GM20431 (cell line): Measurements from ENCODE around the gene HTR3B.
"Not testable (repeated sequence)": the region's sequence is repeated elsewhere in the genome, so short reads cannot be mapped to it uniquely, and the experiment has no call there.

ENCODE experiments used
- in situ Hi-C: fragments of 300-500 bp; cut with MseI, MboI; formaldehyde crosslinking; loops from one replicate; pipeline ENCODE4 v1.15.0; 2020; ENCODE audit warnings: low sequenced_read_pairs; ENCODE audit not compliant: unreplicated experiment

HTR3B gene

DNA sequence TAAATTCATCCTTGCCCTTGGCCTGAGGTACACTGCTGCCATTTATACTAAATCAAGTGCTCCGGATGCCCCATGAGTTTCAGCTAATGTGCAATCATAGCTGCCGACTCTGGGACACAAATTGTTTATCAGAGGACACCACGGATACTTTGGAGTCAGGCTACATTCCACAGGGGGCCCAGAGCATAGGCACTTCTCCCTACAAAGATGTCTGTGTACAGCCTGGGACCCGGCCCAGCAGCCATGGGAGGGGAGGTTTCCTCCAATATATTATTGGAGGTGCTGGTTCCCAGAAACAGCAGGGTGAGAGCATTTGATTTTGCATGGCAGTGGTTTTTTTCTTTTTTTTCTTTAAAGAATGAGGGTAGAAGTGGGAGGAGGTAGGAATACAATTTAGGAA lies 31.3 kb downstream of the HTR3B start:
- in situ Hi-C loops: no loop called here

DNA sequence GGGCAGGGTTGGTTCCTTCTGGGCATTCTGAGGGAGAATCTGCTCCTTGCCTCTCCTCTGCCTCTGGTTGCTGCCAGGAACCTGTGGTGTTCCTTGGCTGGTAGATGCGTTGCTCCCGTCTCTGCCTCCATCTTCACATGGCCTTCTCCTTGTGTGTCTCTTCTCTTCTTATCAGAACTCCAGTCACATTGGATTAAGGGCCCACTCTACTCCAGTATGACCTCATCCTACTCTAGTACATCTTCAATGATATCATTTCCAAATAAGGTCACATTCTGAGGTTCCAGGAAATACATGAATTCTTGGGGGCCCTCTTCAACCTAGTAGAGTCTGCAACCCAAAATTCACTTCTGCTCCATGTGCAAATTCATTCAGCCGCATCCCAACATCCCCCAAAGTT lies 33.3 kb downstream of the HTR3B start:
- in situ Hi-C loops: no loop called here

DNA sequence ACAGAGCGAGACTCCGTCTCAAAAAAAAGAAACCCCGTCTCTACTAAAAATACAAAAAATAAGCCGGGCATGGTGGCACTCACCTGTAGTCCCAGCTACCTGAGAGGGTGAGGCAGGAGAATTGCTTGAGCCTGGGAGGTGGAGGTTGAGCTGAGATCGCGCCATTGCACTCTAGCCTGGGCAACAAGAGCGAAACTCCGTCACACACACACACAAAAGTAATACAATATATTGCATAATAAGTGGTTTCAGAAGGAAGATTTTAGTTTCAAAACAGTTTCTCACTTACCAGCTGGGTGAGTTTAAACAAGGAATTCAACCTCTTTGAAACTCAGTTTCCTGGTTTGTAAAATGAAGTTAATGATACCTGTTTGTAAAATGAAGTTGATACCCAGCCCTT lies 37.7 kb downstream of the HTR3B start:
- in situ Hi-C loops: no loop called here

DNA sequence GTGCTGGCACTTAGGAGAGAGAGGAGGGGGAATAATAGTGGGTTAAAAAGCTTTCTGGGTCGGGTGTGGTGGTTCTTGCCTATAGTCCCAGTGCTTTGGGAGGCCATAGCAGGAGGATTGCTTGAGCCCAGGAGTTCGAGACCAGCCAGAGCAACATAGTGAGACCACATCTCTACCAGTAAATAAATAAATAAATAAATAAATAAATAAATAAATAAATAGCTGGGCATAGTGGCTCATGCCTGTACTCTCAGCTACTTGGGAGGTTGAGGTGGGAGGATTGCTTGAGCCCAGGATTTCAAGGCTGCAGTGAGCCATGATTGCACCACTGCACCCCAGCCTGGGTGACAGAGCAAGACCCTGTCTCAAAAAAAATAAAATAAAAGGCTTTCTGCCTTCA lies 41.6 kb downstream of the HTR3B start:
- in situ Hi-C loops: not testable (repeated sequence)

DNA sequence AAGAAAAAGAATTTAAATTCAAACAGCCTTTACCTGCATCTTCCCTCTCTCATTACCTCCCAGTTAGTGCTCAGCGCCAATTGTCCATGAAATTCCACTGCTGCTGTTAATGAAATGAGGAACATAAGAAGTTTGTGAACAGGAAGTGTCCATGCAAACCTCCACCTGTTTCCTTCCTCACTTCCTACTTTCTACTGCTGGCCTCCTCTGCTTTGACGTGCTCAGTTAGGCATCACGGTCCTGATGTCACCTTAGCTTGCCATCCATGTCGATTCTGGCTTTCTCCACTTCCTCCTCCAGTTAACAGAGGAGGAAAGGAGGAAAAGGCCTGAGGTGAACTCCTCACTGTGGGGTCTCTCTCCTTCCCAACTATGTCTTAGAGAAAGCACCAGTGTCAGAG lies 43.4 kb downstream of the HTR3B start:
- in situ Hi-C loops: no loop called here

DNA sequence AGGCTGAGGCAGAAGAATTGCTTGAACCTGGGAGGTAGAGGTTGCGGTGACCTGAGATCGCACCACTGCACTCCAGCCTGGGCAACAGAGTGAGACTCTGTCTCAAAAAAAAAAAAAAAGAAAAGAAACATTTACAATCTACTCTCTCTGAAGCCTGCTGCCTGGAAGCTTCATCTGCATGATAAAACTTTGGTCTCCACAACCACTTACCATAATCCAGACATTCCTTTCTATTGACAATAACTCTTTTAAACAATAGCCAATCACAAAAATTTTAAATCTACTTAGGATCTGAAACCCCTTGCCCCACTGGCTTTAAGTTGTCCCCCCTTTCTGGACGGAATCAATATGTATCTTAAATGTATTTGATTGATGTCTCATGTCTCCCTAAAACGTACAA lies 45.3 kb downstream of the HTR3B start:
- in situ Hi-C loops: no loop called here

DNA sequence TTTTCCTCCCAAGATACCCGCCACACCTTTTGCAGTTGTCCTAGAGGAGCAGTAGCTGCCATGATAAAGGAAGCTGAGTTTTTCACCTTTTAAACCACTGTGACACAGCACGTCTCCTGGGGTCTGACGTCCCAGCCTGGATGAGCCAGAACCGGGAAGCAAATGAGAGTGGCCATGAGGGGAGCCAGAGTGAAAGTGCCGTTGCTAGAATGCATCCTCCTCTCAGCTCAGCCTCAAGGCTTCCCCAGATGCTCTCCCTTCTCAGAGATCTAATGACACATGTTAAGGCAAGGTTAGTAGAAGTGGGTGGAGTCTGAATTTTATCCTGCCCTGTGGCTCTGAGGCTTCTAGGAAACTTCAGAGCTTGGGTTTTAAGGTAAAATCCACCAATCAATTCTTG lies 46.9 kb downstream of the HTR3B start:
- in situ Hi-C loops: no loop called here

DNA sequence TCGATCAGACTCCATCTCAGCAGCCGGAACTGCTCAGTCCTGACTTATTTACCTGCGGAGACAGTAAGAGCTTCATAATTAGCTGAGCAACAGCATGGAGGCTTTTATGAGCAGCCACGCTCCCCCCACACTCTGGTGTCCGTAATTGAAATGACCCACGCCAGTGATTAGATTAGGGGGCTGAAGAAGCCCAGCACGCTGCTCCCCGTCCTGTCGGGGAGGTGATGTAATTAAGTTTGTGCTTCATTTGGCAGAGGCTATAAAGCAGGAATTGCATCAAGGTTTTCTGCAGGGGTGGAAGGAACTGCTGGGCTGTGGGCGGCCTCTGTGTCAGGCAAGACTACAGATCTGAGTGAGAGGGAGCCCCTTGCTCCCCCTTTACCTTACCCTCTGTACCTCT lies 47.5 kb downstream of the HTR3B start:
- in situ Hi-C loops: no loop called here

DNA sequence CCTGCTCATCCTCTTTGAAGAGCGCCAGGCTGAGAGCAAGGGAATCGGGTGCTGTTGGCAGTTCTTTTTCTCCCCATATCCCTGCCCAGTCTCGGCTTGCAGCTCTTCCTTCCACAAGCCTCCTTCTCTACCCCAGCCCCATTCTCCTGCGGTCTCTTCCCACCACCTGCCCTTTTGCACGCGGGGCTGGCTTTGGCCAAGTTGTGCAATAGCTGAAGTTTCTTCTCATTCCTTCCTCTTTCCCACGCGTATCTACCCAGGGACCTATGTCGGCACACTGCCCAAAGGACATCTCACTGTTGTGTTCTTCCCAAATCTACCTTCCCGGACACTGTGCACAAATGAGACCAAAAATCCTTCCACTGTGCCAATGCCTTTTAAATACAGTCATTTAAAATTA lies 48.0 kb downstream of the HTR3B start:
- in situ Hi-C loops: no loop called here

DNA sequence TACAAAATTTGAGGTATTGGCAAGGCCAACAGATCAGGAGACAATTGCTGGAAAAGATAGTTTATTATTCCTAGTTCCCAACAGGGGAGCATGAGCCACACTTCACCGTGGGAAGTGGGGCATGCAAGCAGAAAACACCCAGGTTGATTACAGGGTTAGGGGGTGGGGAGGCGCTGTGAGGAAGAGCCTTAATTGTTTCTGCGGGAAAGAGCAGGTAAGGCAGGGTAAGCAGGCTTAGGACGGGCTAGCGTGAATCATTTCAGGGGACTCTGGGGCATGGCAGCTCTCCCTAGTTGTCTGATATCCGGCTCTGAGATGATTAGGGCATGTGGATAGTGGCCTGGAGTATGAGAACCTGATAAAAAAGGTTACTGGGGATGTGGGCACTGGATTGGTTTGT lies 49.6 kb downstream of the HTR3B start:
- in situ Hi-C loops: no loop called here

DNA sequence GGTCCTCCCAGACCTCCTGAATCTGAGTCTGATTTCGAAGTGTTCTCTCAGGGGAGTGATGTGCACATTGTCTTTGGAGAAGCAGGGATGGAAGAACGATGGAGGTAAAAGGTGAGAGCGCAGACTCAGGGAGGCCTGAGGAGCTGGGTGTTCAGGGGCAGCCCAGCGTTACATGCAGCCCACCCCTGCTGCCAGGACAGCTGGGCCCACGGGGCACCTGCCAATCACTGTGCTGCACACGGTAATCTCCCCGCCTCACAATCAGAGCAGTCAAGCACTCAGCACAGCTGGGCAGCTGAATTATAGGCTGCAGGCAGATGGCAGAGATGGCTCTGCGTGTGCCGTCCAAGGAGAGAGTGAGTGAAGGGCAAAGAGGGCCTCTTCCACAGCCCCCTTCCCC lies 52.4 kb downstream of the HTR3B start:
- in situ Hi-C loops: no loop called here

DNA sequence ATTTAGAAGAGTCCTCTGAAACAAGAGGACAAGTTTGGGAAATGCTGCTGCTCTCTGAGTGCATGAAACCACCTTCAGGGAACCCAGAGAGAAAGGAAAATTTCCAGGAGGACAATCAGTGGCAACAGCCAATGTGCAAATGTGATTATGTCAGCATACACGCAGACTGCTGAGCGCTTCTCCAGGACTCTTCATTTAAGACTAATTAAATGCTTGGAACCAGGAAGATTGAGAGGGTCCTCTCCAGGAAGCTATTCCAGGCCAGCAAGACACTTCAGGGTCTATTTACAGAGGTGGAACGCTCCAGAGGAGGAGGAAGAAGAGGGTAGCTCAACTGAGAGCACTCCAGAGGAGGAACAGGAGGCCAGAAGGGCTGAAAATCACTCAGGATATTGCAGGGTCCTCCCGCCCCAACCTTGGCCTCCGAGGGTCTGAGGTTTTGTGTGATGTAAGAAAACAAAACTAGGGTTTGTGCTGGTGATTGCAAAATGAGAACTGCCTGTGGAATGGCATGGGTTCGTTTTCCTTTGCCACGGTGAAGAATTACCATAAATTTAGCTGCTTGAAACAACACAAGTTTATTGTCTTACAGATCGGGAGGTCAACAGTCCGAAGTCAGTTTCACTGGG lies 56.2 kb downstream of the HTR3B start:
- in situ Hi-C loops: no loop called here

DNA sequence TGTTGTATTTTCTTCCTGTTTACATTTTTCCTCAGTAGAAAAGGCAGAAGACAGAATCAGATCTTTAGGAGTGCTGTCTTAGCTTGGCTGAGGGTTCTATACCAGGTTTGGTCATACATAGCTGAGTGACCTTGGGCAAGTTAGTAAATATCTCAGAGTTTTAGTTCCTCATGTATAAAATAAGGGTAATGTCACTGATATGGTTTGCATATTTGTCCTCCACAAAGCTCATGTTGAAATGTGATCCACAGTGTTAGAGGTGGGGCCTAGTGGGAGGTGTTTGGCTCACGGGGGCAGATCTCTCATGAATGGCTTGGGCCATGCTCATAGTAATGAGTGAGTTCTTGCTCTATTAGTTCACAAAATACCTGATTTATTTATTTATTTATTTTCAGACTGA lies 62.8 kb downstream of the HTR3B start:
- in situ Hi-C loops: no loop called here

DNA sequence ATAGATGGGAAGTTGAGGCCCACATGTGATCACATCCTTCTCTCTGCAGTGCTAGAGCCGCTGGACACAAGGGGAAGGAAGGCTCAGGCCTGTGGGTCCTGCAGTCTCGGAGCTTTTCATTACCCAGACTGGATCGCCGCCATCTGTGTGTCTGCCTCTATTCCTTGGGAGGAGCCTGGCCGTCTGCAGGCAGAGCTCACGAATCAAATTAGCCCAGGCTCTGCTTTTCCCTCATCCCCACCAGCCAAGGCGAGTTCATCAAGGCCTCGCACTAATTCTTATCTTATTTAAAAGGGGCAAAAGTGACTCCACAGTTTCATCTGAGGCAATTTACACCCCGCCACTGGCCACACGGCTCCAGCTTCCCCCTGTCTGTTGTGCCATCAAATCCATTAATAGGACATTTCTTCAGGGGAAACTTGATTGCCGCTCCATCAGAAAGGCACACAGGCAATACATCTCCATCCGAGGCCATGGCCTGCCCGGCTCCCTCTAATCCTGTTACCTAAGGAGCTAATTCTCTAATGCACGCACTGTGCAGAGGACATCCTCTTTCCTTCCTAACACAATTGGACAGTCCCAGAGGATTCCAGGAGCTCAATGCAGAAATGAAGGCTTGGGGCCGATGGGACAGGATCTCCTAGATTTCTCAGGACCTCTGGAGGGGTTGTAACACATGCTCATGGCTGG lies 67.1 kb downstream of the HTR3B start:
- in situ Hi-C loops: no loop called here

DNA sequence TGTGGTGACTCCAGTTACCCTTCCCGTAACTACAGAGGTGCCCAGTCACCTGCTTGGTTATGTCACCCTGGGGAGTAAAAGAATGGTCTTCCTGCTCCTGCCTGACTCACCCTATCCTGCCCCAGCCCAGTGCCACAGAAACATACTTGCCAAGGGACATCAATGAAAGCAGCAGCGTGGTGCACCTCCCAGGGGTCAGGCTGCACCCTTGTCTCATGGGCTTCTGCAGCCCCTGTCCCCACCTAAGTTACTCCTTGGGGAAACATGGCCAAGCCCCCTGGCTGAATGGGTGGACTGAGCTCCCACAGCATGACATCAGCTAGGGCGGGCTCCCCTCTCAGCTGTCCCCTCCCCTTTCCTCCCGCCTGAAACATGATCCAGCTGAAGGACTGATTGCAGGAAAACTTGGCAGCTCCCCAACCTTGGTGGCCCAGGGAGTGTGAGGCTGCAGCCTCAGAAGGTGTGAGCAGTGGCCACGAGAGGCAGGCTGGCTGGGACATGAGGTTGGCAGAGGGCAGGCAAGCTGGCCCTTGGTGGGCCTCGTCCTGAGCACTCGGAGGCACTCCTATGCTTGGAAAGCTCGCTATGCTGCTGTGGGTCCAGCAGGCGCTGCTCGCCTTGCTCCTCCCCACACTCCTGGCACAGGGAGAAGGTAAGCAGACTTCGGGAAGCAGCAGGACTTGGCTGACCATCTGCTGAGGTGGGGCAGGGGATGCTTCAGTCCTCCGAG lies 70.3 kb downstream of the HTR3B start, which contains the start of gene HTR3A:
HTR3A (plus strand) TSS at position 368 of the 730 bp plus-strand sequence; CDS start at position 586, 218 bp downstream.
- in situ Hi-C loops: loop anchor here (25.0 kb wide), 1 partner anchor 287 kb away; no protein-coding TSS in a partner anchor

DNA sequence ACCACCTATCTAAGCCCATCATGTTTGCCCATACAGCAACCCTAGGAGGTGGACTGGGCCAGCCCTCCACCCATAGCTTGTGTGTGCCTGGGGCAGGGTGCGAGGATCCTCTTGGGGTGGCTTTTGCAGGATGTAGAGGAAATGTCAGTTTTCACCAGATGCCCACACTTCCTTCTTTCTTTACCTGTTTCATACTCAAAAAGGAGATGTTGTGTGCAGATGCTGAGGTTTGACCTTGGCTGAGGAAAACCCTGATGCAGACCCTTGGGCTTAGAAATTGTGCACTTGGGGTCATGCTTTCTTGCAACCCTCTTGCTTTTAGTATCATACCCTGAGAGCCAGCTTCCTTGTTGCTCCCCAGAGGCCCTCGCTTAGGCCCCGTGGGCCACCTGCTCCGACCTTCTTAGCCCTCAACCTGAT lies 72.5 kb downstream of the HTR3B start:
- in situ Hi-C loops: loop anchor here (25.0 kb wide), 1 partner anchor 285 kb away; no protein-coding TSS in a partner anchor

DNA sequence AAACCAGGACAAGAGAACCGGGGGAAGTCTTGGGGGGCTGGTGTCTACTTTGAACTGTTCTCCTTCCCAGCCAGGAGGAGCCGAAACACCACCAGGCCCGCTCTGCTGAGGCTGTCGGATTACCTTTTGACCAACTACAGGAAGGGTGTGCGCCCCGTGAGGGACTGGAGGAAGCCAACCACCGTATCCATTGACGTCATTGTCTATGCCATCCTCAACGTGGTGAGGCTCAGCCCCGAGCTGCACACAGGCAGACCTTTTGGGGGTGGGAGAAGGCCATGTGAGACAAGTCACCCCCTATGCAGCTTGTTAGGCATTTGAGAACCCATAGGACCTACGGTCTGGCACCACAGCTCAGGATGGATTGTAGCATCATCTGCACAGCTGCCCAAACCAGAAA lies 73.1 kb downstream of the HTR3B start:
- in situ Hi-C loops: loop anchor here (25.0 kb wide), 1 partner anchor 285 kb away; no protein-coding TSS in a partner anchor

DNA sequence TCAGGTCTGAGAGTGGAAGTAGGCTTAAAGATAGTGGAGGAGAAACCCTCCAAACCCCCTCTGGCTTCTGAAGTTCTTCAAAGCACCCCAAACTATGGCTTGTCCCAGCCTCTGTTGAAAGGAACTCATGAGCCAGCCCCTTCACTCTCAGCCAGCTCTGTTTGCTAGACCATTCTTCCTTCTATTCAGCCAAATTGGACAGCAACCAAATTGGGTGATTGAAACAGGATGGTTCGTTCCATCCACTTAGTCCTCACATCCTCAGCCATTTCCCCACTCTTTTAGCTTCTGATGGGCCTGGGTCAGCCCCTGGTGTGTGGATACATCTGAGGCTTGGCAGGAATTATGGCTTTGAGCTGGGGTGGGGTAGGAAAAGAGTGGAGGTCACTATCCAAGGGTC lies 74.8 kb downstream of the HTR3B start:
- in situ Hi-C loops: loop anchor here (25.0 kb wide), 1 partner anchor 283 kb away; no protein-coding TSS in a partner anchor

DNA sequence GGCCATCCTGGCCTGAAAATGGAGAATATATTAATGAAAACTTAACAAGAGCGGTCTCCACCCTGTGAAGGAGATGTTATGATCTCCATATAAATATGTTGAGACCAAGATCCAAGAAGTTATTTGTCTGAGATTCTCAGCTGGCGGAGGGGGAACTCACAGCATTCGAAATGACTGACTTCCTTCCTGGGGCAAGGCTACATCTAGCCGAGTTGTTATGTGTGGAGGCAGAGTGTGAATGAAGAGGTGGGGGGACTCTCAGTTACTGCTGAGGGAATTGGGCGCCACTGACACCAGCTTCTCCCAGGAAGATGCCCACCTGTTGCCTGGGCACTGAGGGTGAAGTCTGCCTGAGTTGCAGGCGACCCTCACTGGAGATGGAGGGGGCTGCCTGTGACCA lies 76.2 kb downstream of the HTR3B start:
- in situ Hi-C loops: loop anchor here (25.0 kb wide), 1 partner anchor 282 kb away; no protein-coding TSS in a partner anchor

DNA sequence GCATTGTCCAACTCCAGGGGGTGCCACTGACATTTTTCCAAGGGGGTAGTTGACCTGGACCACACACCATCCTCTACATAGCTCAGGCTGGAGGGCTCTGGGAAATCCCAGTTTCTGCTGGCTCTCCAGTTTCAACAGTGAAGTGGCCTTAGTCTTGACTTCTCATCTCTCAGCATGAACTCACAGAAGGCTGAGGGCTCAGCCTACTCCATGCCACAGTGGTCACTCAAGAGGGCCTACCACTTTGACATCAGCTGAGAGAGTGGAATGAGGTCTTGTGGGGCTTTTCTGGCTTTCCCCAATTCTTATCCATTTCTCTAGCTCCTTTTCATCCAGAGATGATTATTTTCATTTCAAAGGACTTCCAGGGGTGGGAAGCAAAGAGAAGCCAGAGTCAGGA lies 77.7 kb downstream of the HTR3B start:
- in situ Hi-C loops: loop anchor here (25.0 kb wide), 1 partner anchor 280 kb away; no protein-coding TSS in a partner anchor

DNA sequence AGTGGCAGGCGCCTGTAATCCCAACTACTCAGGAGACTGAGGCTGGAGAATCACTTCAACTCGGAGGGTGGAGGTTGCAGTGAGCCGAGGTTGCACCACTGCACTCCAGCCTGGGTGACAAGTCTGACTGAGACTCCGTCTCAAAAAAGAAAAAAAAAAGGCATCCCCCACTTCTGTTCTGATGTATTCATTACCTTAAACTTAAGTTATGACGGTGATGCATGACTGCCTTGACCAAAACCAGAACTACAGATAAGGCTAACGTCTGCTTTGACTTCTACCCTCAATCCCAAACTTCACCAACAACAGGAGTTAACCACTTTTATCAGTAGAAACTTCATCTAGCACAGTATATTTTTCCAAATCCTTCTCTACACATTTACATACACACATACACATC lies 80.2 kb downstream of the HTR3B start:
- in situ Hi-C loops: loop anchor here (25.0 kb wide), 1 partner anchor 278 kb away; no protein-coding TSS in a partner anchor
